Fibroblast of upper back skin (primary cell): ENCODE data around the gene THSD7A.

Experiments
- DNase-seq: peaks from one replicate; pipeline ENCODE4 v3.0.0-alpha.2; 2013

THSD7A gene

DNA sequence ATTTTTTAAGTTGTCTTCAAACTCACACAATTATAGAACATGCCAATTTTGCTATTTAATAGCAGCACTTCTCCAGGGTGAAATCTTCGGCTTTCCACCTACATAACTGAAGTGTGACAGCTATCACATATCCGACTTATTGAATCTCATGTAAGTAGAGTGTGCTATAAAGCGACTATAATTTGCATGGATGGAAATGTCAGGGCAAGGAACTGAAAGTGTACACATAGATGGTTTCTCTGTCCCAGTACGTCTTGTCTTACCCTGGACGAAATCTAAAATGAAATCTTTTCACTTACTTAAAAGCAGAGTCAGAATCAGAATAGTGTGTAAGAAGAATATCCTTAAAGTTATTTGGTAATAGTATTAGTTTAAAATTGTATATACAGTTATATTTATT is 132.3 kb downstream of the THSD7A start:
- no peak for DNase-seq

DNA sequence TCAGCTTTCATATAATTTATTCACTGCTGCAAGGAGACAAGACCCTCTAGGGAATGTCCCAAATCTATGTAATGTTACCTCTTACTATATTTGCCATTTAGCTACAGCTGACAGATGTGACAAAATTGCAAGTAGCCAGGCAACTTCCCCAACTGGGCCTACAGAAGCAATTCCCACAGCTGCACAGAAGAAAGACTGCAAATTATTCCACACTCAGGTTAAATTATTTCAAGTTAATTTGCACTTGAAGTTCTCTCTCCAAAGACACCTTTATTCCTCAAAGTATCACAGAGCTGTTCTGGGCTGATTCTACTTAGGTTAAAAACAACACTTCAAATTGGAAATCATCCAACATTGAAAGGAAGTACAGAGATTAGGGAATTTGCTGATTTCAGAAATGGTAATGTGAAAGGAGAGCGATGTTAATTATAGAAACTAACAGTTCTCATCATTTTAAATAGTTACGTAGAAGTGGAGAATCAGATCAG is 133.6 kb downstream of the THSD7A start:
- no peak for DNase-seq

DNA sequence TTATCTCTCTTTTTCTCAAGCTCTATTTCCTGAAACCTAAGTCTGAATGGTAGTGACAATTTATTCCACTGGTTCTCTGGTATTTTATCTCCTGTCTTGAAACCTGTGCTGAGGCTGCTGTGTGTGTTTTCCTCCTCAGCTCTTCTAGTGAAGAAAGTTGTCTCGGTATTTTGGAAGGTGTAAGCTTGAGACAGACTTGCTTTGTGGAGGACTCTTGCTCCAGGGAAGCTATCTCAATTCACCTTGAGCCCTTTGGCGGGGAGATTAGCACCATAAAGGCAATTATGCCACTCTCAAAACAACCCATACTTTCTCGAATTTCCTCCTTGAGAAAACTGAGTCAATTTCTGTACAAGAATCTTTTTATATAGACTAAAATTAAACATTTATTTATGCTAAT is 141.6 kb downstream of the THSD7A start:
- DNase-seq: no peak

DNA sequence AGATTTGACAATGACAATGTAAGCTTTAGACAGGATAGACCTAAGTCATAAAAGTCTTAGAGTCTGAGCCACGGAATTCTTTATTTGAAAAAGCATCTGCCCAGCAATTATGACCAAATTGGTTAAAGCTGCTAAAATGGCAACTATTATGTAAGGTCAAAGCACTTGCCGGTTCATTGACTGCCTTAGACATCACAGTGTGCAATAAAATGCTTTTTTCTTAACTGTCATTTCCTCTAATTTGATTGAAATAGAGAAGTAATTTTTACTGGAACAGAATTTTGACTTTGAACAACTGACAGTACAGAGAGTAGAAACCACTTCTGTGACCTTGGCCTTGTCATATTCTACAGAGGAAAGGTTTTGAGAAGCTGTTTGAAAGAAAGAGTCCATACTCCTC is 142.9 kb downstream of the THSD7A start:
- no peak for DNase-seq

DNA sequence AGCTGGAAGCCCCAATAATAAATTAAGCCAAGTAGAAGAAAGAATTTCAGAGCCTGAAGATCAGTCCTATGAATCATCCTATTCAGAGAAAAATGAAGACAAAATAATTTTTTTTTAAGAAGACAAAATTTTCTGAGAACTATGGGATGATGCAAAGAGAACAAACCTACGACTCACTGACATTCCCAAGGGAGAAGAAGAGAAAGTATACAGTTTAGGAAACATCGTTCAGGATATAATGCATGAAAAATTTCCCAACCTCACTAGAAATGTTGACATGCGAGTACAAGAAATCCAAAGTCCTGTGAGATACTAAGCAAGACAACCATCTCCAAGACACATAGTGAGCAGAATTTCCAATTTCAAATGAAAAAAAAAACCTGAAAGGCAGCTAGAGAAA is 150.5 kb downstream of the THSD7A start:
- DNase-seq: peak; percentile 60

DNA sequence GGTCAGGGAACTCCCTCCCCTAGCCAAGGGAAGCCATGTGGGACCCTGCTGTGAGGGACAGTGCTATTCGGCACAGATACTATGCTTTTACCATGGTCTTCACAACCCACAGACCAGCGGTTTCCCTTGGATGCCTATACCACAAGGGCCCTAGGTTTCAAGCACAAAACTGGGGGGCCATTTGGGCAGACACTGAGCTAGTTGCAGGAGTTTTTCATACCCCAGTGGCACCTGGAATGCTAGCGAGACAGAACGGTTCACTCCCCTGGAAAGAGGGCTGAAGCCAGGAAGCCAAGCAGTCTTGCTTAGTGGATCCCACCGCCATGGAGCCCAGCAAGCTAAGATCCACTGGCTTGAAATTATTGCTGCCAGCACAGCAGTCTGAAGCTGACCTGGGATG is 156.8 kb downstream of the THSD7A start:
- no peak for DNase-seq

DNA sequence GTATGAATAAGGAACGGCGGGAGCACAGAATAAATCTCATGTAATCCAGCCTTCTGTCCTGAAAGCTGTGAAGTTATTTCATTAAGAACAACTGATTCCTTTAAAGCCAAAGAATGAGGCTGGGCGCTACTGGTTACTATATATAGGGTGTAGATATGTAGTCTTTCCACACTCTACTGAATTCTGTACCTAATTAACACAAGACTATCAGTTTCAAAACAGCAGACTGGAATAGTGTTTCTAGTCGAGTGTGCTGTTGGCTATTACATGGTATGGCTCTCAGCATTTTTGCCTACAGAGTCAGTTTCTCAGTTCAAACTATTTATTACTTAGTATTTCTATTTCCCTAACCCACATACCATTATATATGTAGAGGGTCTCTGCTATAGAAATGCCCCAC is 163.3 kb downstream of the THSD7A start:
- no peak for DNase-seq

DNA sequence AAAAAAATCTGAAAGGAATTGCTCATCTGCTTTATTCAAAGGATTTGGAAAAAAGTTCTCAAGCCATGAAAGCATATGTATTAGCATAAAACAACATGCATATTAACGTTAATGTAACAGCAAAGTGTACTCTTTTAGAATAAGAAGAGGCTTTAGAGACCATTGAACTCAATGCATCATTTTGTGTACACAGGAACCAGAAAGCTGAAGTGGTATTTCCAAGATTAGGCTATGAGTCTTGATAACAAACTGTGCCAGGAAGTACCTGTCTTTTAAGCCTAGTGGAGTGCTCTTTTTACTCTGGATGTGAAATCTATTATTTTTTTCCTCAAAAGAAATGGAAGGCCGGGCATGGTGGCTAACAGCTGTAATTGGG is 164.2 kb downstream of the THSD7A start:
- DNase-seq: no peak

DNA sequence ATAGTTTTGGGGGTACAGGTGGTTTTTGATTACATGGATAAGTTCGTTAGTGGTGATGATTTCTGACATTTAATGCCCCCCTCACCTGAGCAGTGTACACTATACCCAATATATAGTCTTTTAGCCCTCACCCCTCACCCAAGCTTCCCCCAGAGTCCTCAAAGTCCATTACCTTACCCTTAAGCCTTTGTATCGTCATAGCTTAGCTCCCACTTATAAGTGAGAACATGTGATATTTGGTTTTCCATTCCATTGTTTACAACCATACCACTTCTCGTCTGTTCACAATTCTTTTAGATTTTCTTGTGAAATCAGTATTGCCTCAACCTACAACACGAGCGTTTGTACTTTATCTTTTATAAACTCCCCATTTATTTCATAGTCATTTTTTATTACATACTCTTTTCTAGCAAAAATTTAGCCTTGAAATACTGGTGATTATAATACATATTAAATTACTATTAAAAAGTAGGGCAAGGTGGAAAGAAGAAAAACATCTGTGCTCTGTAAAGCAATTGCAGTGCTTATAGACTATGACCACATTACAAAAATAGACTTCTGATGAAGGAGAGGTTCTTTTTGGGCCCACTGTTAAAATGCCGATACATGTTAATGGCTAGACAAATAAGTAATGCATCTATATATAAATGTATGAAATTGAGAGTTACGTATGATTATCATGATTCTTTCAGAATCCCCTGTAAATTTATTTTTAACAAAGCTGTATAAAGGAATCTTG is 164.8 kb downstream of the THSD7A start:
- DNase-seq: no peak

DNA sequence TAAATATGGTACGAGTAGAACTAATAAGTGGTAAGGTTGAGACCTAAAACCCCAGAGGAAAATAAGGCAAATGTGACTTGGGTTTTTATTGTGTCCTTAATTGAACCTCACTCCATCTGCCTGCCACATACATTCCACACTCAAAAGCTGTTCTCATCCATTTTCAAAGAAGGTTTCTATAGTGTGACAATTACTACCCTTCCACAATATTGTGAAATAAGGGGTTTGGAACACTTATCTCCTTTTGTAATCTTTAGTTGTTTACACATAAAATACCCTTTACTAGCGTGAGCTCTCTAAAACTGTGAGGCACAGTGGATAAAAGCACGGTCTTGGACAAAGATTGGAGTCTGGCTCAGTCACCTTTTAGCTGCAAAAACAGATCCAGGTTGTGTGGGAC is 166.6 kb downstream of the THSD7A start:
- no peak for DNase-seq

DNA sequence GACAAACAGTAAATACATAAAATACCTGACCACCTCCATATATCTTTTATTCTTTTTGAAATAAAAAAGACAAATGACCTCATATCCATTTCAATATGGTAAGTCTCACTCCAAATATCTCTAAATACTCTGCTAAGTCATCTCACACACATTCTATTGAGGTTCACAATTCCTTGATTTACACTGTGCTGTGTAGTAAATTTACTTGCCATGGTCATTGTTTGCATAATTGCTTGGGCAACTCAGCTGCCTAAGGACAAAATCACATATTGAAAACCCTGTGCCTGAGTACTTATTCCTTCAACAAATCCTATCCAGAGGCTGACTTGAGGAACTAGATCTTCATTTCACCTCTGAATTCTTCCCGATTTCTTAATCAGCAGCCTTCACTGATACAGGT is 176.4 kb downstream of the THSD7A start:
- no peak for DNase-seq

DNA sequence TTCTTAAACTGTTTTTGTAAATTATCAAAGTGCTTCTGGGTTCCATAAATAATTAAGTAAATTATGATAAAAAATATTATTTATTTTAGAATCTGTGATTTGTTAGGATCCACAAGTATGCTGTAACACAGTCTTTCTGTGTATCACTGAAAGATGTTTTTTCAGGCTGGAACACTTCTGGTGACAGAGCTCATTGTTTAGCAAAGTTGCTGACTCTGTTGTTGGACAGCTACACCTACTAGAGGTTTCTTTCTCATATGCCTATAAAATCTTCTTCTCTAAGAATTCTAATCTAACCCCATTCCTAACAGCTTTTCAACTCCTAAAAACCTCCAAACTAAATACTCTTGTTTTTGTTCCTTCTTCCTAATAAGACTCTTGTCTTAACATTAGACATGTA is 176.8 kb downstream of the THSD7A start:
- DNase-seq: no peak

DNA sequence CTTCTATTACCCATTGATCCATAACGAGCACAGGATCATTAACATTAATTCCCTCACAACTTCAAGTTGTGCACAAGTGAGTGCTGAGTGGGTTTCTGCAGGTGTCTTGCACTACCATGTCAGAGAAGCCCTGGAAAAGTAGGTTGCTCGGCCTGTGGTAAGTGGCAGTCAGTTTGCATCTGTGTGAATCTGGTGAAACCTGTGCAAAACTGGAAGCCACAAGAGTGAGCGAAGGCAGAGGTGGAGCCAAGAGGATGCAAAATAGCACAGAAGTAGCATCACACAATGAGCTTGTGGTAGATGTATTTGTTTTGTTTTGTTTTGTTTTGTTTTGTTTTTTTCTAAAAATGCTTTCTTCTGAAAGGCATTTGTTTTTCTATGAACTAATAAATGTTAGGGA is 181.5 kb downstream of the THSD7A start:
- DNase-seq: no peak

DNA sequence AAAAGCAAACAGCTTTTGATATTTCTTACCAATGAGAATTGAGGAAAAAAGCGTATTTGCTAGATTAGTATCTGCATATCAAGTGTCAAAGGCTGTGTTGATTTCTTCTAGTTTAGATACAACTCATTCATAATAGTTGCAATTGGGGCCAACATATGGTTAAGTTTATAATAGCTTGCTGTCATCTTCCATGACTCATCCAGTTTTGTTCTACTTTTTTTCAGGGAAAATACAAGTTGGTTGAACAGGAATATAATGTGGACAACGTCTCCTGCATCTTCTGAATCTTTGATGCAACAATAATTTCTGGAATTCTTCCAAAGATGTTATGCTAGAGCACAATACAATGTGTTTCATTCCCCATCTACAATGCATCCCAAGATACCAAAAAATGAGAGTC is 182.0 kb downstream of the THSD7A start:
- DNase-seq: peak; percentile 22

DNA sequence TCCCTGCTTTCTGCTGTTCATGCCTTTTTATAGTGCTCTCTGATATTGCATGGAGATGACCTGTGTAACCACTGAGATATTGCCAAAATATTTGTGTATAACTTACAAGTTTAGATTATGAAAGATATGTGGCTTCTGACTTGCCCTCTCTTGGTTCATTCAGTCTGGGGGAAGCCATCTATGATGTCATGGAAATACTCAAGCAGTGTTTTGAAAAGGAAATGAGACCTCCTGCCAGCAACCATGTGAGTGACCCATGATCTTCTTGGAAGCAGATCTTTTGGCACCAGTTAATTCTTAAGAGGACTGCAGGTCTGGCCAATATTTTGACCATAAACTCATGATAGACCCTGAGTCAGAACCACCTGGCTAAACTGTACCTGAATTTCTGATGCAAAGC is 183.0 kb downstream of the THSD7A start:
- peak; percentile 37 for DNase-seq

DNA sequence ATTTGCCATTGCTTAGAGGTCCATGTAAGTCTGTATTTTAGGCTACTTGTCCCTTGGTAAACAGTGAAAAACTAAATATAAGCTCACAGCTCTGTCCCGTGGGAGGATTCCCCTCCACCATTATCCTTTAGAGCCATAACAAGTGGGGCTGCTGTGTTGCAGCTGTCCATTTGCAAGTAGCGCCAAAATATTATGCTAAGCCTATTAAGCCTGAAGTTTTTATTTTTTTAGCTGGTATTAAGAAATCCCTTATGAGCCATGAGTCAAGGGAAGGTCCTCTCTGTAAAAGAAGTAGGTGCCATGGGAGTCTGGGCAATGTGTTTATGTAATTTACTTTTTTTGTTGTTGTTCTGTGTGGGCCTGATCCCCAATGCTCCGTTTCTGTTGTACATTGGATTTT is 183.9 kb downstream of the THSD7A start:
- no peak for DNase-seq

DNA sequence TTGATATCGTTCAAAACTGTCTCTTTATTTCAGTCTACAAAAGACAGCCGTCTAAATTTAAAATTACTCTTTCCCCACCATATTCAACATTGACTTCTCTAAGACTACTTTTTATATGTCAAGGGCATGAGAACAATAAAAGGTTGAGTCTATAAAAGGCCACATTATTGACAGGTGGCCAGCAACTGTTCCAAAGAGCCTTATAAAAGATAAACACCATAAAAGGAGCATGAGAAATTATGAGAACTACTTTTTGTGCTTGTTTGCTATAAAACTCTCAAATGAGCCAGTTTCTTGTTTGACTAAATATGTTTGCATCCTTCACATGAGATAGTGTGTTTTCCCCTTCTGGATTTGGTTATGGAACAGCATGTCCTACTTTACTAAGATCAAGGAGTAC is 189.2 kb downstream of the THSD7A start:
- no peak for DNase-seq

DNA sequence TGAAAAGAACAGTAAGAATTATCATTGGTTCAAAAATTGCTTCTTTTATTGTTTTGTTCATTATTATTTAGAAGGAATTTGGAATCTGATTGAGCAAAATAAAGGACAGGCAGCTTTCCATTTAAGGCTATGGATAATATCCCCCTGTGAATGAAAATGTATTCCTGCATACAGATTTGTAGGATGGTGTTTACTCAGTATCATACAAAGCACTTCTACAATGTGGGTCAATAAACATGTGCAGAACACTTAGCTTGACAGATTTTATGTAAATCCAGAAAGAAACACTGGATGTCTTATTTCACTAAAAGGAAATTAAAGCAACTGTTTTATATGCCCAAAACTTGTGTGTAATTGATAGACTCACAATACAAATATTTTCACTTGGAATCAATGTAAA is 189.7 kb downstream of the THSD7A start:
- no peak for DNase-seq

DNA sequence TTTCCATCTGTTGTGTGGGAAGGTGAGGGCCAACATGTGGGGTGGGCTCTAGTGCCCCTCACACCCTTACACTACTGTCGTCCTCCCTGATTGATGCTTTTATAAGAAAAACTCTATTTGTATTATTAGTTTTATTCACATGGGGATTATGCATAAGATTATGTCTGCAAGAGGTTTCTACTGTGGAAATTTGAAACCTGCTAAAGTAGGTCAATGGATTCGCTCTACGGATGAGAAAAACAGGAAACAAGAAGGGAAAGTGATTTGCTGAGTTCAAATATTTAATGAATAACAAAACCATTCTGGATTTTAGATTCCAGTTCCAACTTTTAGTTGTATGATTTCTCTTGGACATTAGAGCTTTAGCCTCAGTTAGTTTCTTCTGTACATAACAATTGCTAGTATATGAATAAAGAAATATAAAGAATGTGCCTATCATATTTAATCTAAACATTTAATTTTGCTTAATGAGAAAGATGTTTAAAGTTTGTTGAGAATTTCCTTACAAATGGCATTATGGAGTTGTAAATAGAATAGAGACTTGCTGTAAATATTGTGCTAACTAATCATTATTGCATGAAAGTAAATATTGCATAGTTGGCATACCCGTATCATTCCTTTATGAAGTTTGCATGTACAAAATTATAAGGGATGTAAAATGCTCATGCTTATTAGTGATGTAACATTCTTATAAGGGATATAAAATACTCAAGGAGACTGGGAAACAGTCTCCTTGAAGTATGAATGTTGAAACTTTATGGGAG is 193.8 kb downstream of the THSD7A start:
- no peak for DNase-seq

DNA sequence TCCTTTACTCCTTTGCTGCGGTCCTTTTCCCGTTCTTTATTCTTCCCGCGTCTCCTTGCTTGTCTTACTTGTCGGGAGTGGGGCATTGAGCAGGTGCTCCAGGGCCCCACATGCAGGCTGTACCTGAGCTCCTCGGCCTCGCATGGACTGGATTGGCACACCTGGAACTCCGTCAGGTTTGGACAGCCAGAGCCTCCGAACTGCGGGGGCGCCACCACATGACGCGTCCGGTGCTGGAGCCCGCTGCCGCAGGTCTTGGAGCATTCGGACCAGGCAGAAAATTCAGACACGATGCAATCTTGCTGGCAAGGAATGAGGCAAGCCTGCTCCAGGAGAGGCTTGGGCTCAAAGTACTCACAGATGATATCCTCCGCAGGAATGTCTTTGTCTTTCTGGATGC is 195.7 kb downstream of the THSD7A start:
- DNase-seq: no peak

DNA sequence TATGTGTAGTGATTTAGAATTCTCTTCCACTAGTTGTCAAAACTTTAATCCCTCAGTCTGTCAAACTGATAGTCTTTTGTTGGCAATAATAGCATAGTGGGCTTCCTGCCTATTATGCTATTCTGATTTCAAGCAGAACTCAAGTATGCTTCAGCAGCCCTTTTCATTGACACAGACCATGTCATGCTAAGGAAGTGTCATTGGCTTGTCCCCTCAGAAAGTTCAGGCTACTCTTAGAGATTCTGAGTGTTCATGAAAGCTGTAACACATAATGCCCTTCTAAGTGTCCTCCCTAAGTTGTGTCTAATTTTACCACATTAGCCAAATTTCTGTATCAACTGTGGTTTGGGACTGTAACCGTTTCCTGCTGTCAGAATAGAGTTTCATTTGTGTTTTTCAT is 198.7 kb downstream of the THSD7A start:
- DNase-seq: no peak

DNA sequence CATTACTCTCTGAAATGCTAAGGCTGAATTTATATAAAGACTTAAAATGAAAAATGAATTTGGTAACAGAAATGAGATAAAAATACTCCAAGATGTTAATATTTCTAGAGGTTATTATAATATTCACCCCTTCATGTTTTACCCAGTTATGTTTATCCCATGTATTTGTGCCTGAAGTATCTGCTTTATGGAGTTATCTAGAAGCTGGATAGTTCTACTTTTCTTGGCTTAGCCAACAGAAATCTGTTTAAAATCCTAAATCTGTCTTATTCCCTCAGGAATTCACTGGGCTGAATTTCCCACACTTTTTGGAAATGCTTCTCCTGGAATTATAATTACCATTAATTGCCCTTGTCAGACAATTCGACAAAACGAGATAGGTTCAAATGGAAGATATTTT is 201.6 kb downstream of the THSD7A start:
- DNase-seq: no peak

DNA sequence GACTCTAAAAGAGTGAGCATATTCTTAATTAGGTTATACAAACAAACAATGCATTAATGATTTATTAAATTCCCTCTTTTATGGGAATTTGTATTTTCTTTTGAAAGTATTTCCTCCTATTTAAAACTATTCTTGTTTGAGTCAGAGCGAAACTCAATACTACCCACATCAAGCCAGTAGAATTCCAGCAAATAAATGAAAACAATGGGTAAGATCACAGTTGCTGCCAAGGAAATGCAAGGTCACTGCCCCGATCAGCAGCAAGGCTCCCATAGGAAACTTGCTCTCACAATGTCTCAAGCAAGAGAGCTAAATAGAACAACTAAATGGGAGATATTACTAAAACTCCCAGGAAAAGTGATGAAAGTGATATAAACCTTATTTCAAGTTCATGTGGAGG is 206.3 kb downstream of the THSD7A start:
- DNase-seq: no peak

DNA sequence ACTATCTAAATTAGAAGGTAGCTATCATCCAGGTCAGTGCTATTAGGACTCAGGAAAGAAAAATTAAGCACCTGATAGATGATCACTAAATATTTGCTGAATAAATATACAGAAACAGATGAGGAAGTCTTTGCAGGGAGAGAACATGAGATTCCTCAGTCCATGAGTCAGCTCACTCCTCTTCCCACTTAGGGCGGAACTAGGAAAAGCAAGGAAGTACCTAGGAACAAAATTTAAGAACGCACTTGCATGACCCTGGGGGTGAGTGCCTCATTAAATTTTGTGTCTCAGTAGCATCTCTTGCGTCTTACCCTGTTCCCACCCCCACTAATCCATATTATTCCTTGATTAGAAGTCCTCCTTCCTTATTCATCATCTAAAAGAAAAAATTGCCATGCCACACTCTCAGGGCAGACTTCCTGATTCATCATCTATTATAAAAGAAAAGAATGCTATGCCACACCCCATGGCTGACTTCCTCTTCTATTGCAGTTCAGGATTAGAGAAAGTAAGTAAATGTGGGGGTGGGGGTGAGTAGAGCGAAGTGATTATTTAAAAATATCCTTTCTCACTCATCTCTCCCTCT is 208.8 kb downstream of the THSD7A start:
- DNase-seq: peak; percentile 1
